ENCODE data around the gene DNAJC3. TPM values are rescaled to one million over a fixed set of nuclear protein-coding genes. Genes with fewer than 3 reads are reported as not detected.

DNAJC3 gene
- total RNA-seq, 1 donor from 2014 or later = 9.5 TPM

DNA sequence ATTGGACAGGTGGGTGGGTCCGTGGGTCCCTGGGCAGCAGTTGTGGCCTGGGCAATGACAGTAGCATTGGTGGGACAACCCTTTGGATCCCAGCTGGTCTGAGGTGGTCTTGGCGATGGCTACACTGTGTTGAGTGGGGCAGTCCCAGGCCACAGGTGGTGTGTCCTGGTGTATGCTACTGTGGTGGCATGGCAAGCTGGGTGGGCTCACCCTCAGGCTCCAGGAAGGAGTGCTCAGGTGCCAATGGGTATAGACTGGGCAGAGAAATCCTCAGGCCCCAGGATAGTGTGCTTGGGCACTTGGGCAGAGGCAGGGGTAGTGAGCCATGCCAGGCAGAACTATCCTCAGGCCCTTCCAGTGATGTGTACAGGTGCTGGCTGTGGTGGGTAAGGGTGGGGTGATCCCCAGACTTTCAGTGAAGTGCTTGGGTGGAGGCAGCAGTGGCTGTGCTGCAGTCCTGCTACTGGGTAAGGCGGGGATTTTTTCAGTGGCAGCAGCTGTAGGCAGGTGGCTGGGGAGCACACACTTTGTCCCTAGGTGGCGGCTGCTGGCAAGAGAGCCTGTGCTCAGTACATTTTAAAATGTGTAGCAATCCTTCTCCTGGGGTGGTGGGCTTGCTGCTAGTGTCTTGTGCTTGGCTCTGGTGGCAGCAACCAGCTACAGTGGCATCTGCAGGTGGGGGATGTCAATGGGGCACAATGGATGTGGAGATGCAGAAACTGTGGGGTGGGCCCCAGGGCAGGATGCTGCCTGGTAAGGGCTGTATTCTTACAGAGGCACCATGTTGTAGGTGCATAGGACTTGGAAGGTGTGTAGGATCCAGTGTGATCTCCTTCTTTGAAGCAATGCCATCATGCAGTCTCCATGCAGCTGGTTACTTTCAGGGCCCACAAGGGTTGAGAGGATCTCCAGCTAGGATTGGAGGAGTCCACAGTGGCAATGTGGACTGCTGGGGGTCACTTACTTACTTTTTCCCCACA, 64.9 kb downstream of the DNAJC3 start:
- H3K36me3 Mint-ChIP-seq (ENCODE audit: unreplicated experiment) = peaks cover 11% of the 10 kb centered on the region
- H3K27ac Mint-ChIP-seq (ENCODE audit: unreplicated experiment) = no peak overlapping the region
- peaks cover 5% of the 10 kb centered on the region for H3K9me3 Mint-ChIP-seq (ENCODE audit: unreplicated experiment)
- peaks cover 2% of the 10 kb centered on the region for H3K27me3 Mint-ChIP-seq (ENCODE audit: unreplicated experiment)
- no peaks in the 10 kb centered on the region for H3K4me1 Mint-ChIP-seq (ENCODE audit: low read depth, unreplicated experiment)
- no peak for DNase-seq
- H3K4me3 Mint-ChIP-seq (ENCODE audit: unreplicated experiment) = no peak overlapping the region
- no peak for TF ChIP-seq CTCF (IDR thresholded peaks at IDR 0.05; ENCODE audit: partially characterized antibody, unreplicated experiment)

- DNase-seq = no peak
- TF ChIP-seq CTCF (IDR thresholded peaks at IDR 0.05; ENCODE audit: partially characterized antibody, unreplicated experiment) = no peak
- H3K27me3 Mint-ChIP-seq (ENCODE audit: unreplicated experiment) = peaks cover 2% of the 10 kb centered on the region
- H3K9me3 Mint-ChIP-seq (ENCODE audit: unreplicated experiment) = peaks cover 5% of the 10 kb centered on the region
- no peak overlapping the region for H3K27ac Mint-ChIP-seq (ENCODE audit: unreplicated experiment)
- H3K36me3 Mint-ChIP-seq (ENCODE audit: unreplicated experiment) = peaks cover 11% of the 10 kb centered on the region
- no peak overlapping the region for H3K4me3 Mint-ChIP-seq (ENCODE audit: unreplicated experiment)
- H3K4me1 Mint-ChIP-seq (ENCODE audit: low read depth, unreplicated experiment) = no peaks in the 10 kb centered on the region
These were observed 66.3 kb downstream of the DNAJC3 start for GRCh38 chr13:95743192-95743591.

GRCh38 chr13:95745289-95745688, 68.3 kb downstream of the DNAJC3 start:
- no peak for DNase-seq
- Mint-ChIP-seq H3K36me3 (ENCODE audit: unreplicated experiment) (peaks cover 11% of the 10 kb centered on the region), H3K9me3 (ENCODE audit: unreplicated experiment) (peaks cover 4% of the 10 kb centered on the region), H3K4me1 (ENCODE audit: low read depth, unreplicated experiment) (no peaks in the 10 kb centered on the region), H3K27ac (ENCODE audit: unreplicated experiment) (no peak overlapping the region), H3K27me3 (ENCODE audit: unreplicated experiment) (peaks cover 2% of the 10 kb centered on the region), H3K4me3 (ENCODE audit: unreplicated experiment) (no peak overlapping the region)
- no peak for TF ChIP-seq CTCF (IDR thresholded peaks at IDR 0.05; ENCODE audit: partially characterized antibody, unreplicated experiment)

DNA sequence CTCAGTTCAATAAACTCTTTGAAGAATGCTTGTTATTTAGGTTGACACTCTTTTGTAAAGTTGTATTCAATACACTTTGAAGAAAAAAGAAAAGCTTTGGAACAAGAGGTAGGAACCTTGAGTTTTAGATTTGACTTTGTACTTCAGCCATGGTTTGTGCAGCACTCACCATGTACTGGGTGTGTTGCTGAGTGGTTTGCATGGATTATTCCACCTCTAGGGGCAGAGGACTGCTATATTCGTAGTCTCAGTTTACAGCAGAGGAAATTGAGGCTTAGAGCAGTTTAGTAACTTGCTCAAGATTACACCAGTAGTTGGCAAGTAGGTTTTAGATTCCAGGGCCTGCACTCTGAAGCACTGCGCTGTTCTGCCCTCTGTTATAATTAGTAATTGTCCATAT, 68.8 kb downstream of the DNAJC3 start:
- Mint-ChIP-seq H3K36me3 (ENCODE audit: unreplicated experiment) (peaks cover 10% of the 10 kb centered on the region), H3K27me3 (ENCODE audit: unreplicated experiment) (peaks cover 2% of the 10 kb centered on the region), H3K4me3 (ENCODE audit: unreplicated experiment) (no peak overlapping the region), H3K27ac (ENCODE audit: unreplicated experiment) (no peak overlapping the region), H3K9me3 (ENCODE audit: unreplicated experiment) (peaks cover 4% of the 10 kb centered on the region), H3K4me1 (ENCODE audit: low read depth, unreplicated experiment) (no peaks in the 10 kb centered on the region)
- no peak for TF ChIP-seq CTCF (IDR thresholded peaks at IDR 0.05; ENCODE audit: partially characterized antibody, unreplicated experiment)
- no peak for DNase-seq

- DNase-seq = no peak
- H3K4me1 Mint-ChIP-seq (ENCODE audit: low read depth, unreplicated experiment) = no peaks in the 10 kb centered on the region
- H3K4me3 Mint-ChIP-seq (ENCODE audit: unreplicated experiment) = no peak overlapping the region
- TF ChIP-seq CTCF (IDR thresholded peaks at IDR 0.05; ENCODE audit: partially characterized antibody, unreplicated experiment) = no peak
- no peak overlapping the region for H3K27ac Mint-ChIP-seq (ENCODE audit: unreplicated experiment)
- H3K27me3 Mint-ChIP-seq (ENCODE audit: unreplicated experiment) = no peaks in the 10 kb centered on the region
- H3K36me3 Mint-ChIP-seq (ENCODE audit: unreplicated experiment) = no peaks in the 10 kb centered on the region
- H3K9me3 Mint-ChIP-seq (ENCODE audit: unreplicated experiment) = no peaks in the 10 kb centered on the region
These were observed 72.6 kb downstream of the DNAJC3 start for GRCh38 chr13:95749545-95749944.
